GM12873 (cell line): ENCODE measurements around the gene SH3RF3.

ENCODE experiments used
- CTCF ChIP-seq: IDR thresholded peaks from 2 replicates; pipeline ENCODE4 v1.5.1; 2012; ENCODE audit warnings: low read depth, mild to moderate bottlenecking, moderate library complexity, low read length, control low read depth; ENCODE audit not compliant: insufficient read depth; ENCODE audit errors: missing control alignments

Gene SH3RF3

GRCh38 chr2:109481196-109481555 is 352.2 kb downstream of the SH3RF3 start:
- TF ChIP-seq CTCF: no peak

GRCh38 chr2:109481599-109481998 is 352.6 kb downstream of the SH3RF3 start:
- TF ChIP-seq CTCF: no peak

- no peak for TF ChIP-seq CTCF
Measured at GRCh38 chr2:109482361-109482861, 353.4 kb downstream of the SH3RF3 start.

GRCh38 chr2:109486711-109487535 is 357.9 kb downstream of the SH3RF3 start:
- no peak for TF ChIP-seq CTCF

- TF ChIP-seq CTCF: no peak
Measured at GRCh38 chr2:109487536-109487869, 358.5 kb downstream of the SH3RF3 start.

GRCh38 chr2:109487871-109488655 is 359.1 kb downstream of the SH3RF3 start:
- TF ChIP-seq CTCF: no peak

- TF ChIP-seq CTCF: no peak
Measured at GRCh38 chr2:109489296-109489695, 360.3 kb downstream of the SH3RF3 start.
